ENCODE data around the gene EPB41L1.

Gene EPB41L1

DNA sequence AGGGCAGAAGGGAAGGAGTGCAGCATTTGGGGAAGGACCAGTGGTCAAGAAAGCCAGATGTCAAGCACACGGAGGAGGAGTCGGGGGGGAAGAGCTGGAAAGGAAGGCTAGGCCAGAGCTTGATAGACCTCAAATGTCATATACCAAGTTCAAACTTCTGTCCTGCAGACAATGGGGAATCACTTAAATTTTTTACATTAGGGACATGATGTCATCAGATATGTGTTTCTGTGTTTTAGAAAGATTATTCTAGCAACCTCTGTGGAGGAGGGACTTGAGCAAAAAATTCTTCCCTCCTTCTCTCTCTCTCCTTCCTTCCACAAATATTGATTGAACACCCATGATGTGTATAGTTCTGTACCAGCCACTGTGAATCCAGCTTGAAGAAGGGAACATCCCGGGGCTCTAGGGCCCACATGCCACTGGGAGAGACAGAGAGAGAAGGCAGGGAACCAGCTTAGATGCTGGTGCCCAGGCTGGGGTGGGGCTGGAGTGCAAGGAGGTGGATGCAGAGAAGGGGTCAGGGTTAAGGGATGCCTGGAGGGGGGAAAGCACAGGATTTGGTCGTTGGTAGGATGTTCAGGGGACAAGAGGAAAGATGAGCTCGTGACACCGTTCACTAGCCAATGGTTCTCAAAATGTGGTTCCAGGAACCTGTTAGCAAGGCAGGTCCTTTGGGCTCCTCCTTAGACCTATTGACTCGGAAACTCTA, 61.9 kb downstream of the EPB41L1 start:
- no peak for TF ChIP-seq EGR1 (IDR thresholded peaks at IDR 0.05)
- TF ChIP-seq CREB1 (IDR thresholded peaks at IDR 0.05; ENCODE audit: low read depth), result no peak
- TF ChIP-seq, protein P1, sequence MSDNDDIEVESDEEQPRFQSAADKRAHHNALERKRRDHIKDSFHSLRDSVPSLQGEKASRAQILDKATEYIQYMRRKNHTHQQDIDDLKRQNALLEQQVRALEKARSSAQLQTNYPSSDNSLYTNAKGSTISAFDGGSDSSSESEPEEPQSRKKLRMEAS (IDR thresholded peaks at IDR 0.05), result no peak
- no peak for TF ChIP-seq CEBPB (IDR thresholded peaks at IDR 0.05)
- no peak for TF ChIP-seq RAD21 (IDR thresholded peaks at IDR 0.05; ENCODE audit: low read depth)

DNA sequence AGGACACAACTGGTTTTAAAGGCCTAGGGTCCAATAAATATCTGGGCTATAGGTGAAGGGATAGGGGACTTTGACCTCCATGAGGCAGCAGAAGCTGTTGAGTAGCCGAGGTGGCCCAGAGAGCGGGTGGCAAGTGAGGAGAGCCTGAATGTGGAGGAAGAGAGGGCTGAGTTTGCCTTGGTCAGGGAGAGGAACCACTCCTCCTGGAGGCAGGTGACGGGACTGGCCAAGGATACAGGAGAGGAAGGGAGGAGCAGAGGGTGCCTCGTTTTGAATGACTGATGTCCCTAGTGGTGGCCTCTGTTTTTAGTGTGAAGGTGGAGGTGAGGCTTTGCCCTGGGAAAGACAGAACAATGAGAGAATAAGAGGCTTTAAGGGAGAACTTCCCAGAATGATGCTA, 62.7 kb downstream of the EPB41L1 start:
- TF ChIP-seq CEBPB (IDR thresholded peaks at IDR 0.05), result no peak
- TF ChIP-seq, protein P1 (IDR thresholded peaks at IDR 0.05), result no peak
- no peak for TF ChIP-seq RAD21 (IDR thresholded peaks at IDR 0.05; ENCODE audit: low read depth)
- TF ChIP-seq TEAD4 (IDR thresholded peaks at IDR 0.05), result no peak
- no peak for TF ChIP-seq TCF12 (IDR thresholded peaks at IDR 0.05; ENCODE audit: low read depth)
- no peak for TF ChIP-seq FOXM1 (IDR thresholded peaks at IDR 0.05; ENCODE audit: borderline replicate concordance, low read depth)
- no peak for TF ChIP-seq NFIC (IDR thresholded peaks at IDR 0.05)
- TF ChIP-seq EGR1 (IDR thresholded peaks at IDR 0.05), result no peak
- TF ChIP-seq, protein P2, sequence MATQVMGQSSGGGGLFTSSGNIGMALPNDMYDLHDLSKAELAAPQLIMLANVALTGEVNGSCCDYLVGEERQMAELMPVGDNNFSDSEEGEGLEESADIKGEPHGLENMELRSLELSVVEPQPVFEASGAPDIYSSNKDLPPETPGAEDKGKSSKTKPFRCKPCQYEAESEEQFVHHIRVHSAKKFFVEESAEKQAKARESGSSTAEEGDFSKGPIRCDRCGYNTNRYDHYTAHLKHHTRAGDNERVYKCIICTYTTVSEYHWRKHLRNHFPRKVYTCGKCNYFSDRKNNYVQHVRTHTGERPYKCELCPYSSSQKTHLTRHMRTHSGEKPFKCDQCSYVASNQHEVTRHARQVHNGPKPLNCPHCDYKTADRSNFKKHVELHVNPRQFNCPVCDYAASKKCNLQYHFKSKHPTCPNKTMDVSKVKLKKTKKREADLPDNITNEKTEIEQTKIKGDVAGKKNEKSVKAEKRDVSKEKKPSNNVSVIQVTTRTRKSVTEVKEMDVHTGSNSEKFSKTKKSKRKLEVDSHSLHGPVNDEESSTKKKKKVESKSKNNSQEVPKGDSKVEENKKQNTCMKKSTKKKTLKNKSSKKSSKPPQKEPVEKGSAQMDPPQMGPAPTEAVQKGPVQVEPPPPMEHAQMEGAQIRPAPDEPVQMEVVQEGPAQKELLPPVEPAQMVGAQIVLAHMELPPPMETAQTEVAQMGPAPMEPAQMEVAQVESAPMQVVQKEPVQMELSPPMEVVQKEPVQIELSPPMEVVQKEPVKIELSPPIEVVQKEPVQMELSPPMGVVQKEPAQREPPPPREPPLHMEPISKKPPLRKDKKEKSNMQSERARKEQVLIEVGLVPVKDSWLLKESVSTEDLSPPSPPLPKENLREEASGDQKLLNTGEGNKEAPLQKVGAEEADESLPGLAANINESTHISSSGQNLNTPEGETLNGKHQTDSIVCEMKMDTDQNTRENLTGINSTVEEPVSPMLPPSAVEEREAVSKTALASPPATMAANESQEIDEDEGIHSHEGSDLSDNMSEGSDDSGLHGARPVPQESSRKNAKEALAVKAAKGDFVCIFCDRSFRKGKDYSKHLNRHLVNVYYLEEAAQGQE (IDR thresholded peaks at IDR 0.05; ENCODE audit: low read depth), result no peak
- TF ChIP-seq TAF1 (IDR thresholded peaks at IDR 0.05; ENCODE audit: low read depth), result no peak
- TF ChIP-seq, protein P3, sequence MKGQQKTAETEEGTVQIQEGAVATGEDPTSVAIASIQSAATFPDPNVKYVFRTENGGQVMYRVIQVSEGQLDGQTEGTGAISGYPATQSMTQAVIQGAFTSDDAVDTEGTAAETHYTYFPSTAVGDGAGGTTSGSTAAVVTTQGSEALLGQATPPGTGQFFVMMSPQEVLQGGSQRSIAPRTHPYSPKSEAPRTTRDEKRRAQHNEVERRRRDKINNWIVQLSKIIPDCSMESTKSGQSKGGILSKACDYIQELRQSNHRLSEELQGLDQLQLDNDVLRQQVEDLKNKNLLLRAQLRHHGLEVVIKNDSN (IDR thresholded peaks at IDR 0.05), result no peak

DNA sequence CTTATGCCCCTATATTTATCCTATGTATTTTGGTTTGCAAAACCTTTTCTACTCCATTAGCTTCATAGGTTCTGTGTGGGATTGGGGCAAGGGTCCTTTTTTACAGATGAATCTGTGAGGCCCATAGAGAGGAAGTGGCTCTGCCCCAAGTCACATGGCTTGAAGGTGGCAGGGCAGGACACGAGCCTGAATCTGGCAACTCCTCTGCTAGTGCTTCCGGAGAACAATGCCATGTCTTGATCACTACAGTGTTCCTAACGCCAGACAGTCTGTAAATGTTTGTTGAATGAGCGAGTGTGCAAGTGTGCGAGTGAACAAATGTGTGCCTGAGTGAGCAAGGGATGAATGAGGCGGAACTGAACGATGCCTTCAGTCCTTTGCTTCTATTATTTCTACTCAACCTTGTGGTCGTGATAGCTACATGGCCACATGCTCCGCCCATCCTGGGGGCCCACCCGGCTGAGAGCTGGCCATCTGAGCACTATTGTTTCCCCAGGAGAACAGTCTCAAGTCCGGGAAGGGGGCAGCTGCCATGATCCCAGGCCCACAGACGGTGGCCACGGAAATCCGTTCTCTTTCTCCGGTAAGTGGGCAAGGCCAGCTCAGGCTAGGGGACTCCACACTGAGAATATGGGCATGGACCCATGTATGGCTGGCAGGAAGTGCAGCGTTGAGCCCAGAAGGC, 64.0 kb downstream of the EPB41L1 start:
- TF ChIP-seq EP300 (IDR thresholded peaks at IDR 0.05; ENCODE audit: borderline replicate concordance), result no peak
- no peak for TF ChIP-seq RAD21 (IDR thresholded peaks at IDR 0.05; ENCODE audit: low read depth)
- TF ChIP-seq TEAD4 (IDR thresholded peaks at IDR 0.05), result no peak
- no peak for TF ChIP-seq EGR1 (IDR thresholded peaks at IDR 0.05)
- TF ChIP-seq FOXM1 (IDR thresholded peaks at IDR 0.05; ENCODE audit: borderline replicate concordance, low read depth), result no peak
- no peak for TF ChIP-seq ZBTB7A (IDR thresholded peaks at IDR 0.05; ENCODE audit: low read depth)
- no peak for TF ChIP-seq NFIC (IDR thresholded peaks at IDR 0.05)
- TF ChIP-seq YY1 (IDR thresholded peaks at IDR 0.05; ENCODE audit: low read depth), result no peak
- TF ChIP-seq, protein P1 (IDR thresholded peaks at IDR 0.05), result no peak
- TF ChIP-seq TAF1 (IDR thresholded peaks at IDR 0.05; ENCODE audit: low read depth), result no peak
- no peak for TF ChIP-seq TCF12 (IDR thresholded peaks at IDR 0.05; ENCODE audit: low read depth)
- TF ChIP-seq, protein P2 (IDR thresholded peaks at IDR 0.05; ENCODE audit: low read depth), result no peak
- TF ChIP-seq CREB1 (IDR thresholded peaks at IDR 0.05; ENCODE audit: low read depth), result no peak

DNA sequence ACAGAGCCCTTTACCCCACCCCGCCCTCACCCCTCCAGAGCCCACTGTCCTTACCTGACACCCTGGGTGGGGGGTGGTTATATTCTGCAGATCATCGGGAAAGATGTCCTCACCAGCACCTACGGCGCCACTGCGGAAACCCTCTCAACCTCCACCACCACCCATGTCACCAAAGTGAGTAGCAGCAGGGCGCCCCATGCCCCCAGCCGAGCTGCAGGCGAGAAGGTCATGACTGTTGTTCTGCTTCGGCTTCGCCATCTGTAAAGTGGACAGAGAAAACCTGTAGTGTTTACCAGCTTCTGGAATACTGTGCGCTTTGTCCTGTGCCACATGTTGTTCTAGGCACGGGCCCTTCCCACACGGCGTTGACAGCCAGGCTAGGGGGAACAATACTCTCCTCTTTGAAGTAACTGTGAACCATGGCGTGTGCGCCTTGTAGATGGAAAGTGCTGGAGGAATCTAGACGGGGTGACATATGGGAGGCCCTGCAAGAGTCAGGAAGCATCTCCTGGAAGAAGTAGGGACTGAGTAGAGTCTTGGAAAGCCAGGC, 65.2 kb downstream of the EPB41L1 start:
- TF ChIP-seq, protein P2 (IDR thresholded peaks at IDR 0.05; ENCODE audit: low read depth), result no peak
- no peak for TF ChIP-seq TAF1 (IDR thresholded peaks at IDR 0.05; ENCODE audit: low read depth)
- no peak for TF ChIP-seq ZBTB7A (IDR thresholded peaks at IDR 0.05; ENCODE audit: low read depth)
- TF ChIP-seq CEBPB (IDR thresholded peaks at IDR 0.05), result no peak
- TF ChIP-seq, protein P3 (IDR thresholded peaks at IDR 0.05), result no peak
- no peak for TF ChIP-seq YY1 (IDR thresholded peaks at IDR 0.05; ENCODE audit: low read depth)
- TF ChIP-seq CREB1 (IDR thresholded peaks at IDR 0.05; ENCODE audit: low read depth), result no peak
- TF ChIP-seq, protein P1 (IDR thresholded peaks at IDR 0.05), result no peak
- TF ChIP-seq EGR1 (IDR thresholded peaks at IDR 0.05), result no peak
- no peak for TF ChIP-seq NFIC (IDR thresholded peaks at IDR 0.05)
- no peak for TF ChIP-seq FOXM1 (IDR thresholded peaks at IDR 0.05; ENCODE audit: borderline replicate concordance, low read depth)
- TF ChIP-seq TEAD4 (IDR thresholded peaks at IDR 0.05), result no peak

Data from Ishikawa (cell line).